Chondrocyte (in vitro differentiated cells): ENCODE results near the gene ATP6V0C. TPM values are rescaled to one million over a fixed set of nuclear protein-coding genes. Genes with fewer than 3 reads are reported as not detected.

Experiments
- DNase-seq: peaks from one replicate; pipeline ENCODE4 v3.0.0; 2021; ENCODE audit warnings: mixed read lengths, low spot score
- H3K27ac Mint-ChIP-seq: one replicate; pipeline ENCODE4 v1.8.0; 2021; ENCODE audit warnings: mild to moderate bottlenecking, moderate library complexity, mixed read lengths; ENCODE audit not compliant: unreplicated experiment
- H3K27me3 Mint-ChIP-seq: 2 replicates; pipeline ENCODE4 v1.8.0; 2021; ENCODE audit warnings: low read depth, mixed read lengths
- H3K36me3 Mint-ChIP-seq: 2 replicates; pipeline ENCODE4 v1.8.0; 2021; ENCODE audit warnings: low read depth, mixed read lengths
- H3K4me1 Mint-ChIP-seq: 2 replicates; pipeline ENCODE4 v1.8.0; 2021; ENCODE audit warnings: low read depth, mild to moderate bottlenecking, mixed read lengths
- H3K4me3 Mint-ChIP-seq: one replicate; pipeline ENCODE4 v1.8.0; 2021; ENCODE audit warnings: mild to moderate bottlenecking, moderate library complexity, mixed read lengths; ENCODE audit not compliant: unreplicated experiment
- H3K9me3 Mint-ChIP-seq: 2 replicates; pipeline ENCODE4 v1.8.0; 2021; ENCODE audit warnings: low read depth, mixed read lengths
- long read RNA-seq: library from polyadenylated mRNA; stranded (forward); transcript quantifications from one replicate; pipeline ENCODE4 v2.0.0, GENCODE V29; 2021
- total RNA-seq: library from RNA; stranded (reverse); gene quantifications from 3 replicates; pipeline ENCODE4 v1.2.1, GENCODE V29; 2021
- TF ChIP-seq, protein P1 (sequence below): fragments of 200-600 bp; sonication (generic); IDR thresholded peaks from 2 replicates; pipeline ENCODE4 v1.5.0; 2021; ENCODE audit warnings: antibody characterized with exemption, mild to moderate bottlenecking, moderate library complexity

The ATP6V0C gene
- 168 to 200 TPM (median 197 TPM) in 3 replicates for total RNA-seq
- long read RNA-seq, transcript ATP6V0C-201 (3 exons, 1,175 nt) = major isoform, 72 of 74 reads
- long read RNA-seq, partial matches to known transcripts = 0 of 74 reads
- long read RNA-seq, other reads (novel, unspliced or antisense) = 0 of 74 reads

- Mint-ChIP-seq H3K36me3 (peaks cover 3% of the 10 kb centered on the region), H3K27me3 (no peaks in the 10 kb centered on the region), H3K27ac (peak within 1 kb of the TSS; percentile 95), H3K4me3 (peak within 1 kb of the TSS; percentile 90), H3K9me3 (no peaks in the 10 kb centered on the region), H3K4me1 (peaks cover 39% of the 10 kb centered on the region)
- DNase-seq = peak; percentile 95
- TF ChIP-seq, protein P1, sequence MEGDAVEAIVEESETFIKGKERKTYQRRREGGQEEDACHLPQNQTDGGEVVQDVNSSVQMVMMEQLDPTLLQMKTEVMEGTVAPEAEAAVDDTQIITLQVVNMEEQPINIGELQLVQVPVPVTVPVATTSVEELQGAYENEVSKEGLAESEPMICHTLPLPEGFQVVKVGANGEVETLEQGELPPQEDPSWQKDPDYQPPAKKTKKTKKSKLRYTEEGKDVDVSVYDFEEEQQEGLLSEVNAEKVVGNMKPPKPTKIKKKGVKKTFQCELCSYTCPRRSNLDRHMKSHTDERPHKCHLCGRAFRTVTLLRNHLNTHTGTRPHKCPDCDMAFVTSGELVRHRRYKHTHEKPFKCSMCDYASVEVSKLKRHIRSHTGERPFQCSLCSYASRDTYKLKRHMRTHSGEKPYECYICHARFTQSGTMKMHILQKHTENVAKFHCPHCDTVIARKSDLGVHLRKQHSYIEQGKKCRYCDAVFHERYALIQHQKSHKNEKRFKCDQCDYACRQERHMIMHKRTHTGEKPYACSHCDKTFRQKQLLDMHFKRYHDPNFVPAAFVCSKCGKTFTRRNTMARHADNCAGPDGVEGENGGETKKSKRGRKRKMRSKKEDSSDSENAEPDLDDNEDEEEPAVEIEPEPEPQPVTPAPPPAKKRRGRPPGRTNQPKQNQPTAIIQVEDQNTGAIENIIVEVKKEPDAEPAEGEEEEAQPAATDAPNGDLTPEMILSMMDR = no peak
Measured at GRCh38 chr16:2513405-2514332, at the start of gene ATP6V0C. ATP6V0C (plus strand) TSS chr16:2513952; CDS start chr16:2514104, 152 bp downstream.

- peaks cover 23% of the 10 kb centered on the region for H3K4me1 Mint-ChIP-seq
- H3K4me3 Mint-ChIP-seq = no peak overlapping the region
Measured at GRCh38 chr16:2464333-2464732, 49.4 kb upstream of the ATP6V0C start.

DNA sequence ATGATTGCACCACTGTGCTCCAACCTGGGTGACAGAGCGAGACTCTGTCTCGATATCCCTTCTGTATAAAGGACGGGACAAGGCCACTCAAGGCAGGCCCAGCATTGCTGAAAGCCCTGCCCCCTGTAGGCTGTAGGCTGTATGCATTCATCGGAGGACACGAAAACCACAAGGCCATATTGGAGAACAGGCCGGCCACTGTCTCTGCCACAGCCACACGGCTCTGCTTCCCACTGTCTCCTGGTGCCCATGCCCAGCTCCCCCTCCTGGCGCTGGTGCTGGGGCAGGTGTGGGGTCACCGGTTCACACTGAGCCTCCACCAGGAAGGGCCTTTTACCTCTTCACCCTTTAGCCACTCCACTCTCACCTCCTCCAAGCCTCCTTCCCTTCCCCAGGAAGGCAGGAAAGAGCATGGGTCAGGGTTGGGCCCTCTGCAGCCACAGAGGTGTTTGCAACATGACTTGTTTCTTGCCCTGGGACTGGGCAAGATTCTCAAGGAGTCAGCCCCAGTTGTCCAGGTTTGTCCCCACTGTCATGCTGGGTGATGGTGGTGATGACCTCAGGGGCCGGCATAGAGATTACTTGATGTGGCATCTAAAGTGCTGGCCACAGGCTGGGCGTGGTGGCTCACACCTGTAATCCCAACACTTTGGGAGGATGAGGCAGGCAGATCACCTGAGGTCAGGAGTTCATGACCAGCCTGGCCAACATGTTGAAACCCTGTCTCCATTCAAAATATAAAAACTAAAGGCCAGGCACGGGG is 47.9 kb upstream of the ATP6V0C start:
- DNase-seq = no peak
- no peak overlapping the region for H3K4me3 Mint-ChIP-seq
- TF ChIP-seq, protein P1 = peak; percentile 60
- no peaks in the 10 kb centered on the region for H3K9me3 Mint-ChIP-seq
- no peaks in the 10 kb centered on the region for H3K36me3 Mint-ChIP-seq
- H3K27ac Mint-ChIP-seq = no peak overlapping the region
- H3K27me3 Mint-ChIP-seq = no peaks in the 10 kb centered on the region
- peaks cover 22% of the 10 kb centered on the region for H3K4me1 Mint-ChIP-seq

More at GRCh38 chr16:2464333-2464732, 49.4 kb upstream of the ATP6V0C start:
- Mint-ChIP-seq H3K27me3 (no peaks in the 10 kb centered on the region), H3K27ac (no peak overlapping the region), H3K9me3 (no peaks in the 10 kb centered on the region), H3K36me3 (no peaks in the 10 kb centered on the region)
- DNase-seq = no peak
- TF ChIP-seq, protein P1 = no peak

GRCh38 chr16:2466667-2467527 is 46.9 kb upstream of the ATP6V0C start:
- Mint-ChIP-seq H3K4me1 (peaks cover 22% of the 10 kb centered on the region), H3K36me3 (no peaks in the 10 kb centered on the region), H3K4me3 (no peak overlapping the region), H3K27me3 (no peaks in the 10 kb centered on the region), H3K9me3 (no peaks in the 10 kb centered on the region), H3K27ac (no peak overlapping the region)
- TF ChIP-seq, protein P1 = no peak
- DNase-seq = no peak
